Measurements from ENCODE around the gene ZBTB16.

The ZBTB16 gene

DNA sequence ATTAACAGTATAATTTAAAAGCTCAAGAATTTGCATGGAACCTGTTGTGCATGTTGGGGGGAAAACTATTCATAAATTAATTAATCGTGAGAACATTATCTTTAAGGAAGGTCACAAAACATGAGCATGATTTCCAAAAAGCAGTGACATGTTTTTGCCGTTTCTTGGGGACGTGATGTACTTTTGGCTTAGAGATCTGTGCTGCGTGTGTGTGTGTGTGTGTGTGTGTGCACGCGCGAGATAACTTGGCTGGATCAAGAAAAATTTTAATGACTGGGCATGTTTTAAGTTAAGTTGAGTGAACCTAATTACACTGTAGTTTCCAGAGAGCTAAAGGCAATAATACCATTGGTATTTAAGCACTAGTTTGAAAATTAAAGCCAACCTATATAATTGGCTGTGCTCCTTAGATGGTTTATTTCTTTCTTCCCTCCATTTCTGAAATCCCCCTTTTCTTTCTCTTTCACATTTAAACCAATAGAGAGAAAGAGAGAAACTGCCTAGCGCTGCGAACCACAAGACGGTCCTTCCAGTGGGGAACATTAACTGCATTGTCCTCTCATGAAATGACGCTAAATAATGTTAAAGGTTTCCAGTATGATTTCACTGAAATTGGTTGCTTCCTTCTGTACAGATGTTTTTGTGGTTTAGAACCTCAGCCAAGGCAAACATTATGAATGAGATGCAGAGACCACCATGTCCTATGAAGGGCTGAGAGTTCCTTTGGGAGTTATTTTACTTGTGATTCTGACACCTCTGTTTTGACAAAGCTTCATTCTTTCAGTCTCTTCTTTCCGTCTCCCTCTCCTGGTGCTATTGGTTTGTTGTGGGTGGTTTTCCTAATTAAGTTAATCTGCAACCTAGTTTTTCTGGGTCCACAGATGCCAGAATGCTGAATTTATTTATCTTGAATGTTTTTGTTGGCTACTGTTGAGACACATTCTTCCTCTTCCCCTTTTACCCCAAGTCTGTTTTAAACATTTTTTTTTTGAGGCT is 51.7 kb downstream of the ZBTB16 start:
- no peak for TF ChIP-seq ZFX (IDR thresholded peaks at IDR 0.05; ENCODE audit: borderline replicate concordance)
- TF ChIP-seq CTCF (IDR thresholded peaks at IDR 0.05) = no peak
- H3K27ac ChIP-seq = peak overlapping the region; percentile 64

DNA sequence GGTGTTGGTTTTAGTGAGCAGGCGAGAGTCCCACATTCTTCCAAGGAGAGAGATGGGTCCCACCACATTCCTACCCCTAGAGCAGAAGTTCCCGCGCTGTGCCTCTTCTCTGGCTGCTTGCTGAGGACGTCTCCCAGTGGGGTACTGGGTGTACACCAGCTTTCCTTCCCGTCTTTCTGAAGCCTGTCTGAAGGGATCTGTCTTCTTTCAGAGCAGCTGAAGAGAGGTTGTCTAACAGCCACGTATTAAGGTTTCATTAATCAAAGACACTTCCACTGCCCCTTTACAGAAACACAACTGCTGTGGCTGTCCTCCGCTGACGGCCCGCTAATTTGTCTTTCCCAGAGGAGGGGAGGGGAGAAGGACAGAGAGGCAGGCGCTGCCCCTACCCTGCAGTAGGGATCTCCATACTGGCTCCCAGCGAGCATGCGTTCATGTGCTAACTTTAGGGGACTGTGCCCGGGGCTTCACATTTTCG is 56.0 kb downstream of the ZBTB16 start:
- no peak overlapping the region for H3K27ac ChIP-seq
- TF ChIP-seq CTCF (IDR thresholded peaks at IDR 0.05) = no peak
- no peak for TF ChIP-seq ZFX (IDR thresholded peaks at IDR 0.05; ENCODE audit: borderline replicate concordance)

- TF ChIP-seq CTCF (IDR thresholded peaks at IDR 0.05) (no peak), ZFX (IDR thresholded peaks at IDR 0.05; ENCODE audit: borderline replicate concordance) (no peak)
- no peak overlapping the region for H3K27ac ChIP-seq
Measured at GRCh38 chr11:114116357-114116756, 56.8 kb downstream of the ZBTB16 start.

DNA sequence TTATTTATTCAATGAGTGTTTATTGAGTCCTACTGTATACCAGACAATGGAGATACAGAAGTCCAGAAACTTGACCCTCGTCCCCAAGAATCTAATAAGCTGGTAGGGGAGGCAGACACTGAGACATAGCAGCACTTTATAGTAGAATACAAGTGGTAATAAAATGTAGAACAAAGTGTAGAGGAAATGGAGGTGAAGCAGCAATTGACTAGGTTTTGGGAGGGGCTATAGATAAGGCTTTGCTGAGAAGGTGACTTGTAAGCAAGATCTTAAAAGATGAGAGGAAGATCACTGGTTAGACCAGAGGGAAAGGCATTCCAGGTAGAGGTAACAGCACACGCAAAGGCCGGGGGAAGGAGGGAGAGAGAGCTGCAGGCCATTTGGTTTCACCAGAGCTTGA is 57.3 kb downstream of the ZBTB16 start:
- TF ChIP-seq ZFX (IDR thresholded peaks at IDR 0.05; ENCODE audit: borderline replicate concordance) (no peak), CTCF (IDR thresholded peaks at IDR 0.05) (no peak)

GRCh38 chr11:114120606-114121005 is 61.1 kb downstream of the ZBTB16 start:
- H3K27ac ChIP-seq = peak overlapping the region; percentile 74
- TF ChIP-seq CTCF (IDR thresholded peaks at IDR 0.05) (no peak), ZFX (IDR thresholded peaks at IDR 0.05; ENCODE audit: borderline replicate concordance) (no peak)

More for the DNA sequence above, 57.3 kb downstream of the ZBTB16 start:
- H3K27ac ChIP-seq = no peak overlapping the region

- no peak for TF ChIP-seq ZFX (IDR thresholded peaks at IDR 0.05; ENCODE audit: borderline replicate concordance)
- H3K27ac ChIP-seq = peak overlapping the region; percentile 74
Measured at GRCh38 chr11:114121138-114121537, 61.6 kb downstream of the ZBTB16 start.

- peak overlapping the region; percentile 74 for H3K27ac ChIP-seq
- TF ChIP-seq CTCF (IDR thresholded peaks at IDR 0.05) (no peak), ZFX (IDR thresholded peaks at IDR 0.05; ENCODE audit: borderline replicate concordance) (no peak)
Measured at GRCh38 chr11:114121804-114122504, 62.4 kb downstream of the ZBTB16 start.
